VCaP (cell line): ENCODE results near the gene HSD11B2.

Experiments
- H3K27ac ChIP-seq: fragments of 450-650 bp; 2 replicates; pipeline ENCODE4 v1.5.1; 2017
- CTCF ChIP-seq: fragments of 450-650 bp; conservative IDR thresholded peaks from 2 replicates; pipeline ENCODE4 v1.5.1; 2017; ENCODE audit warnings: mild to moderate bottlenecking, moderate library complexity

Gene HSD11B2

GRCh38 chr16:67451061-67451703 lies 20.3 kb downstream of the HSD11B2 start:
- H3K27ac ChIP-seq = peak overlapping the region; percentile 91
- TF ChIP-seq CTCF = no peak

GRCh38 chr16:67451704-67452435 lies 20.9 kb downstream of the HSD11B2 start:
- H3K27ac ChIP-seq = peak overlapping the region; percentile 91
- no peak for TF ChIP-seq CTCF

- TF ChIP-seq CTCF = no peak
Measured at GRCh38 chr16:67454104-67454503, 23.2 kb downstream of the HSD11B2 start.

GRCh38 chr16:67454852-67455251 lies 23.9 kb downstream of the HSD11B2 start:
- TF ChIP-seq CTCF = no peak
- H3K27ac ChIP-seq = no peak overlapping the region

More at GRCh38 chr16:67454104-67454503, 23.2 kb downstream of the HSD11B2 start:
- peak overlapping the region; percentile 91 for H3K27ac ChIP-seq

GRCh38 chr16:67456391-67457081 lies 25.6 kb downstream of the HSD11B2 start:
- peak overlapping the region; percentile 25 for H3K27ac ChIP-seq
- TF ChIP-seq CTCF = peak; percentile 33

- peak overlapping the region; percentile 25; the same call in 1 of the 2 replicates for H3K27ac ChIP-seq
- TF ChIP-seq CTCF = no peak
Measured at GRCh38 chr16:67457611-67458010, 26.7 kb downstream of the HSD11B2 start.

GRCh38 chr16:67458121-67458641 lies 27.3 kb downstream of the HSD11B2 start:
- no peak for TF ChIP-seq CTCF
- peak overlapping the region; percentile 62; the same call in 1 of the 2 replicates for H3K27ac ChIP-seq
